Measurements from ENCODE around the gene ST8SIA2. TPM values are rescaled to one million over a fixed set of nuclear protein-coding genes. Genes with fewer than 3 reads are reported as not detected.

ST8SIA2 gene
- total and polyA plus RNA-seq, 3 donors from 2014 or later, result 0.12 to 0.31 (median 0.24) TPM

GRCh38 chr15:92452143-92452542 is 58.5 kb downstream of the ST8SIA2 start:
- Histone ChIP-seq H3K27ac (no peak overlapping the region), H3K4me1 (no peaks in the 10 kb centered on the region), H3K4me3 (no peak overlapping the region), H3K36me3 (ENCODE audit: low read depth, missing control alignments) (no peaks in the 10 kb centered on the region), H3K9me3 (no peaks in the 10 kb centered on the region), H3K27me3 (no peaks in the 10 kb centered on the region)
- WGBS, 2 donors, result 70 to 95% methylated on average over 3 of the region's 3 CpGs
- no peak for DNase-seq
- no peak for TF ChIP-seq CTCF (IDR thresholded peaks at IDR 0.05)
- no peak for TF ChIP-seq POLR2A (IDR thresholded peaks at IDR 0.05)
- intact Hi-C loops (cut with DNase I; ENCODE audit: low total_unique reads), result no loop called here

GRCh38 chr15:92453607-92454006 is 59.9 kb downstream of the ST8SIA2 start:
- intact Hi-C loops (cut with DNase I; ENCODE audit: low total_unique reads), result no loop called here
- H3K9me3 ChIP-seq, result no peaks in the 10 kb centered on the region
- H3K27me3 ChIP-seq, result no peaks in the 10 kb centered on the region
- WGBS, 2 donors, result 65 to 88% methylated on average over 3 of the region's 3 CpGs
- TF ChIP-seq POLR2A (IDR thresholded peaks at IDR 0.05), result no peak
- TF ChIP-seq CTCF (IDR thresholded peaks at IDR 0.05), result no peak
- no peak overlapping the region for H3K27ac ChIP-seq
- no peaks in the 10 kb centered on the region for H3K36me3 ChIP-seq (ENCODE audit: low read depth, missing control alignments)
- H3K4me1 ChIP-seq, result no peaks in the 10 kb centered on the region
- no peak for DNase-seq
- H3K4me3 ChIP-seq, result no peak overlapping the region

- WGBS, 2 donors, result 96% methylated on average over 7 of the region's 7 CpGs; no CpG with 5 or more reads in 1 of the 2 donors
- DNase-seq, result no peak
- intact Hi-C loops (cut with DNase I; ENCODE audit: low total_unique reads), result no loop called here
- H3K4me3 ChIP-seq, result no peak overlapping the region
- no peaks in the 10 kb centered on the region for H3K9me3 ChIP-seq
- no peak for TF ChIP-seq POLR2A (IDR thresholded peaks at IDR 0.05)
- no peak for TF ChIP-seq CTCF (IDR thresholded peaks at IDR 0.05)
- H3K27me3 ChIP-seq, result no peaks in the 10 kb centered on the region
- no peaks in the 10 kb centered on the region for H3K4me1 ChIP-seq
- H3K27ac ChIP-seq, result no peak overlapping the region
- no peaks in the 10 kb centered on the region for H3K36me3 ChIP-seq (ENCODE audit: low read depth, missing control alignments)
Observed at GRCh38 chr15:92454555-92455105, 60.9 kb downstream of the ST8SIA2 start.

- H3K27ac ChIP-seq, result no peak overlapping the region
- H3K9me3 ChIP-seq, result no peaks in the 10 kb centered on the region
- no peak for TF ChIP-seq CTCF (IDR thresholded peaks at IDR 0.05)
- TF ChIP-seq POLR2A (IDR thresholded peaks at IDR 0.05), result no peak
- intact Hi-C loops (cut with DNase I; ENCODE audit: low total_unique reads), result no loop called here
- 93 to 94% methylated on average over 7 of the region's 7 CpGs for WGBS, 2 donors
- H3K27me3 ChIP-seq, result no peaks in the 10 kb centered on the region
- H3K36me3 ChIP-seq (ENCODE audit: low read depth, missing control alignments), result no peaks in the 10 kb centered on the region
- H3K4me1 ChIP-seq, result no peaks in the 10 kb centered on the region
- no peak overlapping the region for H3K4me3 ChIP-seq
- DNase-seq, result no peak
Observed at GRCh38 chr15:92455271-92455670, 61.6 kb downstream of the ST8SIA2 start.

- Histone ChIP-seq H3K27ac (no peak overlapping the region), H3K27me3 (no peaks in the 10 kb centered on the region), H3K9me3 (no peaks in the 10 kb centered on the region), H3K4me3 (no peak overlapping the region), H3K36me3 (ENCODE audit: low read depth, missing control alignments) (no peaks in the 10 kb centered on the region), H3K4me1 (no peaks in the 10 kb centered on the region)
- no peak for TF ChIP-seq POLR2A (IDR thresholded peaks at IDR 0.05)
- no peak for TF ChIP-seq CTCF (IDR thresholded peaks at IDR 0.05)
- 49 to 58% methylated on average over 13 of the region's 13 CpGs for WGBS, 2 donors
- DNase-seq, result no peak
- intact Hi-C loops (cut with DNase I; ENCODE audit: low total_unique reads), result no loop called here
Observed at GRCh38 chr15:92457471-92458041, 63.9 kb downstream of the ST8SIA2 start.
